B cell (primary cell): ENCODE measurements around the gene CCT4. TPM values are rescaled to one million over a fixed set of nuclear protein-coding genes. Genes with fewer than 3 reads are reported as not detected.

Experiments used
- ATAC-seq: fragments of 200-7000 bp; cut with Tn5 transposase; one replicate; pipeline ENCODE4 v1.10.0; 2021; ENCODE audit warnings: low read depth, mild to moderate bottlenecking, moderate number of reproducible peaks, moderate library complexity
- CTCF ChIA-PET: fragments of 350-600 bp; sonication (Branson Sonifier 250); formaldehyde crosslinking; loops from one replicate; lab custom pipeline; 2021; ENCODE audit warnings: antibody characterized with exemption, inconsistent platforms; lab: Charles Lee
- POLR2A ChIA-PET: fragments of 350-600 bp; sonication (Branson Sonifier 250); formaldehyde crosslinking; loops from one replicate; lab custom pipeline; 2021; ENCODE audit warnings: antibody characterized with exemption; lab: Charles Lee
- DNase-seq: peaks from one replicate; pipeline ENCODE4 v3.0.0; 2013
- H2AFZ ChIP-seq: 2 replicates; pipeline ENCODE4 v1.6.1; 2012; ENCODE audit warnings: mild to moderate bottlenecking, low read depth, low read length; ENCODE audit not compliant: insufficient read depth, poor library complexity, severe bottlenecking
- H3K27ac ChIP-seq, 2 donors: 1 replicate in 1 of 2; 2 replicates in 1 of 2; pipeline ENCODE4 v1.5.1; 2012 to 2013; ENCODE audit warnings: low read length in 2 of 2, mild to moderate bottlenecking in 2 of 2, moderate library complexity in 1 of 2
- H3K27me3 ChIP-seq, 4 experiments: fragments of 200-600 bp in 1 of 4; sonication (generic) in 1 of 4; replicated peaks in 1 of 4; 1 replicate in 2 of 4; 2 replicates in 2 of 4; pipeline versions ENCODE4 v1.6.1 to v1.7.0; 2013 to 2016; ENCODE audit warnings: low read length in 3 of 4, mild to moderate bottlenecking in 2 of 4, mixed read lengths in 1 of 4, moderate library complexity in 1 of 4; ENCODE audit not compliant: insufficient read depth in 4 of 4, control insufficient read depth in 3 of 4; ENCODE audit errors: control extremely low read depth in 1 of 4
- H3K36me3 ChIP-seq, 2 experiments: replicated peaks in 1 of 2; 1 replicate in 1 of 2; 2 replicates in 1 of 2; pipeline versions ENCODE4 v1.6.1 to v1.7.1; 2013; ENCODE audit warnings: low read length in 1 of 2; ENCODE audit not compliant: insufficient read depth in 2 of 2, control insufficient read depth in 1 of 2; ENCODE audit errors: control extremely low read depth in 1 of 2, extremely low read depth in 1 of 2
- H3K4me1 ChIP-seq, 2 donors: fragments of 200-600 bp in 1 of 2; sonication (generic) in 1 of 2; 1 replicate in 1 of 2; 2 replicates in 1 of 2; pipeline versions ENCODE4 v1.5.1 to v1.6.1; 2013 to 2017; ENCODE audit warnings: low read length in 2 of 2; ENCODE audit not compliant: control insufficient read depth in 2 of 2, insufficient read depth in 2 of 2
- H3K4me2 ChIP-seq: replicated peaks from 2 replicates; pipeline ENCODE3; 2012; ENCODE audit warnings: mild to moderate bottlenecking, low read depth, low read length; ENCODE audit not compliant: poor library complexity, severe bottlenecking
- H3K4me3 ChIP-seq, 5 experiments: fragments of 200-600 bp in 1 of 5; sonication (generic) in 1 of 5; 1 replicate in 3 of 5; 2 replicates in 2 of 5; pipeline versions ENCODE4 v1.5.1 to v1.7.0; 2011 to 2016; ENCODE audit warnings: low read length in 4 of 5, mild to moderate bottlenecking in 4 of 5, low read depth in 2 of 5, control low read depth in 1 of 5, moderate library complexity in 1 of 5; ENCODE audit not compliant: insufficient read depth in 1 of 5; ENCODE audit errors: control extremely low read depth in 1 of 5, extremely low read depth in 1 of 5
- H3K79me2 ChIP-seq: fragments of 200-600 bp; sonication (generic); one replicate; pipeline ENCODE4 v1.6.0; 2016; ENCODE audit warnings: low read length; ENCODE audit not compliant: control insufficient read depth, insufficient read depth
- H3K9ac ChIP-seq: fragments of 200-600 bp; sonication (generic); 2 replicates; pipeline ENCODE4 v1.6.1; 2017; ENCODE audit warnings: mild to moderate bottlenecking, low read length, moderate library complexity
- H3K9me3 ChIP-seq, 3 donors: one replicate each; pipeline versions ENCODE4 v1.6.1 to v1.7.1; 2013; ENCODE audit warnings: low read length in 2 of 3; ENCODE audit not compliant: control insufficient read depth in 2 of 3, insufficient read depth in 1 of 3; ENCODE audit errors: control extremely low read depth in 1 of 3
- H4K20me1 ChIP-seq: 2 replicates; pipeline ENCODE4 v1.6.0; 2012; ENCODE audit warnings: mild to moderate bottlenecking, low read length; ENCODE audit not compliant: insufficient read depth, control insufficient read depth, poor library complexity, severe bottlenecking
- H3K27ac Mint-ChIP-seq: one replicate; pipeline ENCODE4 v1.8.0; 2021; ENCODE audit warnings: mixed read lengths
- H3K27me3 Mint-ChIP-seq: one replicate; pipeline ENCODE4 v1.8.0; 2021; ENCODE audit warnings: mixed read lengths
- H3K4me1 Mint-ChIP-seq: one replicate; pipeline ENCODE4 v1.8.0; 2021; ENCODE audit warnings: mixed read lengths
- H3K4me3 Mint-ChIP-seq: one replicate; pipeline ENCODE4 v1.8.0; 2021; ENCODE audit warnings: mixed read lengths
- H3K9me3 Mint-ChIP-seq: one replicate; pipeline ENCODE4 v1.8.0; 2022; ENCODE audit warnings: mixed read lengths; ENCODE audit not compliant: insufficient read depth
- CTCF ChIP-seq: fragments of 200-600 bp; IDR thresholded peaks from one replicate; pipeline ENCODE4 v1.8.0; 2022; ENCODE audit warnings: antibody characterized with exemption, mild to moderate bottlenecking
- EZH2 ChIP-seq: IDR thresholded peaks from 2 replicates; pipeline ENCODE4 v1.6.1; 2012; ENCODE audit warnings: borderline replicate concordance, low read depth, mild to moderate bottlenecking, moderate library complexity, low read length; ENCODE audit not compliant: insufficient read depth, poor library complexity, severe bottlenecking
- WGBS: methylation state at CpG from one replicate; pipeline ENCODE4 v1.1.5; 2013; ENCODE audit warnings: missing lambda C conversion rate; ENCODE audit not compliant: insufficient coverage; 5-methylcytosine and 5-hydroxymethylcytosine counted together
- intact Hi-C: fragments of 100-400 bp; cut with micrococcal nuclease; formaldehyde crosslinking; loops from one replicate; pipeline ENCODE4 v1.10.0; 2022
- polyA plus RNA-seq: library from polyadenylated mRNA; depleted of rRNA; stranded (reverse); fragments of >200 nt; gene quantifications from 2 replicates; pipeline ENCODE4 v1.2.3, GENCODE V29; 2012
- total RNA-seq, 2 donors: library from RNA; stranded (reverse); fragments of 120-200 nt in 1 of 2; gene quantifications; 1 replicate in 1 of 2; 2 replicates in 1 of 2; pipeline versions ENCODE4 v1.2.3 to v1.2.4, GENCODE V29; 2013 to 2022

CCT4 gene
- total and polyA plus RNA-seq, 2 donors (not counting 1 experiment from before 2014, with no cell fraction given) = 31.2 to 88.0 TPM

DNA sequence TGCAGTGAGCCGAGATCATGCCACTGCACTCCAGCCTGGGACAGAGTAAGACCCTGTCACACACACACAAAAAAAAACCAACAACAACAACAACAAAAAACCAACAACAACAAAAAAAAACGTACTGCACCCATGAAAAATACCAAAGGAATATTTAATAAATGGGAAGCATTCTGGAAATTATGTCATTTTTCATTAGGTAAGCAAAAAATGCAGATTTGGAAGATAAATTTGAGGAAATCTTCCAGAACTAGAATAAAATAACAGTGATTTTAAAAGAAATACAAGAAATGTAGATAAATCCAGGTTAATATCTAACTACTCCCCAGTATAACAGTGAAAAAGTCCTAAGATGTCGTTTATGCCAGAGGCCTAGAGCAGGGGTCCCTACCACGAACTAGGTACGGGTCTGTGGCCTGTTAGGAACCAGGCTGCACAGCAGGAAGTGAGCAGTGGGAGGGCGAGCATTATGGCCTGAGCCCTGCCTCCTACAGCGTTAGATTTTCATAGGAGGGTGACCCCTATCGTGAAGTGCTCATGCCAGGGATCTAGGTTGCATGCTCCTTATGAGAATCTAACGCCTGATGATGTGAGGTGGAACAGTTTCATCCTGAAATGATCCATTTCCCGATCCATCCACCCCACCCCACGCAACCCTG is 56.1 kb downstream of the CCT4 start:
- POLR2A ChIA-PET = interaction anchor here (0.6 kb wide), 1 partner anchor 56 kb away, joined by 3 read pairs; the partner anchor contains the start of gene CCT4
- DNase-seq (no peak), ATAC-seq (no peak)
- no peak overlapping the region for H3K4me3 ChIP-seq
- Mint-ChIP-seq H3K4me1 (no peaks in the 10 kb centered on the region), H3K9me3 (peaks cover 2% of the 10 kb centered on the region), H3K4me3 (no peak overlapping the region), H3K27ac (no peak overlapping the region), H3K27me3 (no peaks in the 10 kb centered on the region)
- WGBS = 89% methylated on average over 6 of the region's 11 CpGs
- H4K20me1 ChIP-seq = no peaks in the 10 kb centered on the region
- no peaks in the 10 kb centered on the region for H3K9me3 ChIP-seq
- no peaks in the 10 kb centered on the region for H3K36me3 ChIP-seq
- H3K27me3 ChIP-seq = no peaks in the 10 kb centered on the region
- no peak overlapping the region for H3K4me2 ChIP-seq
- intact Hi-C loops = no loop called here
- H2AFZ ChIP-seq = no peak overlapping the region
- no peak for TF ChIP-seq EZH2
- TF ChIP-seq CTCF = no peak
- CTCF ChIA-PET = no interaction called here
- no peak overlapping the region for H3K9ac ChIP-seq
- no peaks in the 10 kb centered on the region for H3K79me2 ChIP-seq
- H3K4me1 ChIP-seq = no peaks in the 10 kb centered on the region
- no peak overlapping the region for H3K27ac ChIP-seq

DNA sequence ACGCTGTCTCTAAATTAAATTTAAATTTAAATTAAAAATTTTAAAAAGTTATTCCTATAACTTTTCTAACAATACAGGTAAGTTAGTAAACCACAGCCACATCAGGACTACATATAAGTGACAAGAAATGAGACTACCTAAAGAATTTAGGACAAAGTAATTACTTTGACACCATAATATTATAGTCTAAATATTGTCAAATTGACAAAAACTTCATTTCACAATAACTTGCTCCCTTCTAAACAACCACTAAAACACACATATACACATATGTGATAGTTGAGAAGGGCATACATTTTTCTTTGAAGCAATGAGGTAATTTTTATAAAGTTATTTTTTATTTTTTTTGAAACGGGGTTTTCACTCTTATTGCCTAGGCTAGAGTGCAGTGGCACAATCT is 66.2 kb downstream of the CCT4 start:
- TF ChIP-seq CTCF (no peak), EZH2 (no peak)
- ChIA-PET POLR2A (no interaction called here), CTCF (no interaction called here)
- no peak for ATAC-seq
- Histone ChIP-seq H3K27ac (no peak overlapping the region), H3K36me3 (no peaks in the 10 kb centered on the region), H3K27me3 (no peaks in the 10 kb centered on the region), H3K9ac (no peak overlapping the region), H3K9me3 (no peaks in the 10 kb centered on the region), H2AFZ (no peak overlapping the region), H3K4me3 (no peak overlapping the region), H3K79me2 (no peaks in the 10 kb centered on the region), H4K20me1 (no peaks in the 10 kb centered on the region), H3K4me1 (no peaks in the 10 kb centered on the region), H3K4me2 (no peak overlapping the region)
- intact Hi-C loops = no loop called here
- H3K4me1 Mint-ChIP-seq = no peaks in the 10 kb centered on the region
- DNase-seq = no peak
- no peaks in the 10 kb centered on the region for H3K27me3 Mint-ChIP-seq
- H3K4me3 Mint-ChIP-seq = no peak overlapping the region
- no peak overlapping the region for H3K27ac Mint-ChIP-seq
- WGBS = 100% methylated on average over 1 of the region's 2 CpGs
- no peaks in the 10 kb centered on the region for H3K9me3 Mint-ChIP-seq
